Colonic mucosa (tissue), 4 donors: ENCODE data around the gene ARID1B. TPM values are rescaled to one million over a fixed set of nuclear protein-coding genes. Genes with fewer than 3 reads are reported as not detected.

ENCODE experiments used
- DNase-seq: peaks from one replicate; pipeline ENCODE4 v3.0.0-alpha.2; 2020
- H3K27ac ChIP-seq: fragments of 200-600 bp; one replicate; pipeline ENCODE4 v1.8.0; 2021
- H3K27me3 ChIP-seq: fragments of 200-600 bp; one replicate; pipeline ENCODE4 v1.8.0; 2021
- H3K36me3 ChIP-seq: fragments of 200-600 bp; one replicate; pipeline ENCODE4 v1.8.0; 2021
- H3K4me1 ChIP-seq: fragments of 200-600 bp; one replicate; pipeline ENCODE4 v1.8.0; 2021; ENCODE audit warnings: mild to moderate bottlenecking
- H3K4me3 ChIP-seq: fragments of 200-600 bp; one replicate; pipeline ENCODE4 v1.8.0; 2021
- H3K9ac ChIP-seq, 2 donors: one replicate each; pipeline ENCODE4 v1.7.0; 2013; ENCODE audit warnings: control low read depth in 2 of 2, low read depth in 2 of 2, low read length in 2 of 2
- H3K9me3 ChIP-seq: fragments of 200-600 bp; one replicate; pipeline ENCODE4 v1.8.0; 2021
- CTCF ChIP-seq: fragments of 200-600 bp; IDR thresholded peaks from one replicate; pipeline ENCODE4 v1.8.0; 2022; ENCODE audit warnings: antibody characterized with exemption, mild to moderate bottlenecking
- intact Hi-C: fragments of 100-400 bp; cut with DNase I; formaldehyde crosslinking; loops from one replicate; pipeline ENCODE4 v1.14.1; 2022
- total RNA-seq, 2 donors: library from RNA; stranded (reverse); fragmentation: NEBNext Ultra II Directional in 1 of 2; extraction: Animal tissue kit (Norgen Biotek cat#: 25700) in 1 of 2; gene quantifications; one replicate each; pipeline ENCODE4 v1.2.1, GENCODE V29; 2021
- donor health status: healthy.
- donor health status: DM: no; HTN: no; CAD: no.
- donor health status: DM: no; HTN: no; CAD: no.

The ARID1B gene
- total RNA-seq, 2 donors from 2014 or later: 61.3 to 71.5 TPM

- H3K4me1 ChIP-seq: no peaks in the 10 kb centered on the region
- H3K36me3 ChIP-seq: no peaks in the 10 kb centered on the region
- no peak overlapping the region for H3K9ac ChIP-seq
- no peak overlapping the region for H3K4me3 ChIP-seq
- intact Hi-C loops: no loop called here
- no peak for TF ChIP-seq CTCF
- H3K27ac ChIP-seq: no peak overlapping the region
- no peaks in the 10 kb centered on the region for H3K27me3 ChIP-seq
- no peak for DNase-seq
- no peaks in the 10 kb centered on the region for H3K9me3 ChIP-seq
Observed at GRCh38 chr6:156952401-156952800, 175.2 kb downstream of the ARID1B start.

- H3K4me1 ChIP-seq: no peaks in the 10 kb centered on the region
- no peak for DNase-seq
- no peak overlapping the region for H3K4me3 ChIP-seq
- no peaks in the 10 kb centered on the region for H3K9me3 ChIP-seq
- H3K36me3 ChIP-seq: no peaks in the 10 kb centered on the region
- no peak for TF ChIP-seq CTCF
- no peaks in the 10 kb centered on the region for H3K27me3 ChIP-seq
- no peak overlapping the region for H3K27ac ChIP-seq
- H3K9ac ChIP-seq: no peak overlapping the region
- intact Hi-C loops: no loop called here
Observed at GRCh38 chr6:156953127-156953478, 175.9 kb downstream of the ARID1B start.

GRCh38 chr6:156953479-156954146 is 176.4 kb downstream of the ARID1B start:
- H3K9ac ChIP-seq: no peak overlapping the region
- no peak overlapping the region for H3K4me3 ChIP-seq
- DNase-seq: no peak
- no peaks in the 10 kb centered on the region for H3K36me3 ChIP-seq
- intact Hi-C loops: no loop called here
- H3K9me3 ChIP-seq: no peaks in the 10 kb centered on the region
- H3K27ac ChIP-seq: no peak overlapping the region
- H3K27me3 ChIP-seq: no peaks in the 10 kb centered on the region
- TF ChIP-seq CTCF: no peak
- no peaks in the 10 kb centered on the region for H3K4me1 ChIP-seq

GRCh38 chr6:156954191-156954590 is 177.0 kb downstream of the ARID1B start:
- Histone ChIP-seq H3K27ac (no peak overlapping the region), H3K9ac (no peak overlapping the region), H3K27me3 (no peaks in the 10 kb centered on the region), H3K4me1 (no peaks in the 10 kb centered on the region), H3K4me3 (no peak overlapping the region), H3K36me3 (no peaks in the 10 kb centered on the region), H3K9me3 (no peaks in the 10 kb centered on the region)
- DNase-seq: no peak
- no peak for TF ChIP-seq CTCF
- intact Hi-C loops: no loop called here

- H3K36me3 ChIP-seq: no peaks in the 10 kb centered on the region
- H3K9ac ChIP-seq: no peak overlapping the region
- H3K27me3 ChIP-seq: no peaks in the 10 kb centered on the region
- no peak overlapping the region for H3K4me3 ChIP-seq
- H3K9me3 ChIP-seq: no peaks in the 10 kb centered on the region
- intact Hi-C loops: no loop called here
- no peak for TF ChIP-seq CTCF
- DNase-seq: no peak
- H3K4me1 ChIP-seq: no peaks in the 10 kb centered on the region
- no peak overlapping the region for H3K27ac ChIP-seq
Observed at GRCh38 chr6:156954816-156955215, 177.6 kb downstream of the ARID1B start.
